LoVo (cell line): ENCODE data around the gene GRK5.
"Not testable (repeated sequence)": the region's sequence is repeated elsewhere in the genome, so short reads cannot be mapped to it uniquely, and the experiment has no call there.

Source experiments
- DNase-seq: peaks from one replicate; pipeline ENCODE4 v3.0.0-alpha.2; 2016; ENCODE audit warnings: low spot score

The GRK5 gene

GRCh38 chr10:119422682-119423509 lies 215.5 kb downstream of the GRK5 start:
- no peak for DNase-seq

DNA sequence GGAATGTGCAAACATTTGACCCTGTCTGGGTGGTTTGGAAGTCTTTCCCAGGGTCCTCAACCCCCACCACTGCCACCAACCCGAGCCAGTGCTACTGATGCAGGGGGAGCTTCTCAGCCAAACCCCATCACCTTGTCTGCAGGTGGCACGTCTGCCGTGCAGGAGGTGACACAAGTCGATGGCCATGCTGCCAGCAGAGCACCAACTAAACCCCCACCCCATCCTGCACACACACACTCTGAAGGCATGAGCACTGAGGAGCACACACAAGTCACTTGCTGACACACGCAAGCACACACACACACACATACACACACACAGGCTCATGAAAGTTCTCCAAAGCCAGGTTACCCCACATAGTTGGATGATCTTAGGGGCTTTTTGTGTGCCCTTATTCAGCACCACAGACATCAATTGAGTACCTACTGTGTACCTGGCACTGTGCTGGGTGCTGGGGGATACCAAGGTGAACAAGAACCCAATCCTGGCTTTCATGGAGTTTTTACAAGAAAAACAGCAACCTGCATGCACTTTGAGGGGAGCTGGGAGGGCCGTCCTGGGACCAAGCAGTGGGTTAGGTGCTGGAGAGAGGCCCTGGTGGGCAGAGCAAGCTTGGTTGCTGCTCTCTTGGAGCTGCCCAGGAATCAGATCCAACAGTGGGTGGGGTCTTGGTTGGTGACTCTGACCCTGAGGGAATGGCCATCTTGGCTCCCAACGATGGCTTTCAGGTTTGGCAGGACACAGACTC lies 216.3 kb downstream of the GRK5 start:
- DNase-seq, result no peak

DNA sequence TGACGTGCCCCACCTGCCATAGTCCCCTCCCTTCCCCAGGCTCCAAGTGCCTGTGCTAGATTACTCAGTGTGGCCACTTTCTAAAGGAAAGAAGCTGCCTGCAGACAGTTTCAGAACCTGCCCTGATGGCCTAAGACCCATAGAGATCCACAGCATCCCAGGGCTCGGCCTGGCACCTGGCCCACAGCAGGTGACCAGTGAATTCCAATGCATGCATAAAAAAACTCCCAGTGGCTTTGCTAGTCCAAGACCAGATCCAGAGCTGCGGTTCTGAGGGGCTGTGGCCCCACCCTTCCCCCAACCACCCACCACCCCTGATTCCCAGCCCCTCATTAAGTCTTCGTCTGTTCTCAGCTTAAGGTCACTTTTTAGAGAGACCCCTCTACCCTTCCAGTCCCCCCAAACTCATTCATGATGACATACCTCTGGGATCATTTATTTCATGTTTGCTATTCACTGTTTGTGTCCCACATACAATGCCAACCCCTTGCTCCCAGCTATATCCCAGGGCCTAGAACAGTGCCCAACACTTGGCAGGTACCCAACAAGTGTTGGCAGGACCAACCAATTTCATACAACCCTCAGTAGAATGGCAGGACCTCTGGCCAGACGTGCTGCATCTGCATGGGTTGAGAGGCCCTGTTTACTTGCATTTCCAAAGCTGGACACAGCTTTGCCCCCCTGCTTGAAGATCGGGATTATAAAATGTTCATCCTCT lies 217.0 kb downstream of the GRK5 start:
- no peak for DNase-seq

- no peak for DNase-seq
Observed at GRCh38 chr10:119425102-119425880, 217.9 kb downstream of the GRK5 start.

- DNase-seq, result no peak
Observed at GRCh38 chr10:119425881-119426170, 218.5 kb downstream of the GRK5 start.

GRCh38 chr10:119426699-119427098 lies 219.3 kb downstream of the GRK5 start:
- DNase-seq, result no peak

DNA sequence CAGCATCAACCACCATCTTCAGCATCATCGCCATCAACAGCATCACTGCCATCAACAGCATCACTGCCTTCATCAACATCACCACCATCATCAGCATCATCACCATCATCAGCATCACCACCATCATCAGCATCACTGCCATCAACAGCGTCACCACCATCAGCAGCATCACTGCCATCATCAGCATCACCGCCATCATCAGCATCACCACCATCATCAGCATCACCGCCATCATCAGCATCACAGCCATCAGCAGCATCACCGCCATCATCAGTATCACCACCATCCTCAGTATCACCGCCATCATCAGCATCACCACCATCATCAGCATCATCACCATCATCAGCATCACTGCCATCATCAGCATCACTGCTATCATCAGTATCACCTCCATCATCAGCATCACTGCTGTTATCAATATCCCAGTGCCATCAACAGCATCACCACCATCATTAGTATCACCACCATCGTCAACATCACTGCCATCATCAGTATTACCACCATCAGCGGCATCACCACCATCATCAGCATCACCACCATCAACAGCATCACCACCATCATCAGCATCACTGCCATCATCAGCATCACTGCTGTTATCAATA lies 220.0 kb downstream of the GRK5 start:
- no peak for DNase-seq

DNA sequence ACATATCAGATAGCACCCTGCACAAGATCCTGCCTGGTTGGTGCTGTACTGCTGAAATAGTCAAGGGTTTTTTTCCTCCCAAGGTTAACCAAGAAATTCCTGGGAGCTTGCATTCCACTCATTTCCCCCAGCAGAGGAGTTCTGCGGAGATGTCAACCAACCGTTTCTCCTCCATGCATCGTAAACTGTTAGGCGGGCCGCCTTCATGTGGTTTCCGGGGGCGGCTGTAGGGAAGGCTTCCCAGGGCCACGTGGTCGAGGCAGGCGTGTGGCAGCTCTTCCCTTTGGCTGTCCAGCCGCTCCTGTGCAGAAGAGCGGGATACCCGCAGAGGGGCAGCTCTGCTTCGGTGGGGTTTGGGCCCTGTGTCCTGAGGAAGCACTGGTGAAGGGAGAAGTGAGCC lies 221.4 kb downstream of the GRK5 start:
- DNase-seq, result peak; percentile 24

- DNase-seq, result no peak
Observed at GRCh38 chr10:119429771-119430170, 222.4 kb downstream of the GRK5 start.

- peak; percentile 71 for DNase-seq
Observed at GRCh38 chr10:119431034-119431772, 223.8 kb downstream of the GRK5 start.

DNA sequence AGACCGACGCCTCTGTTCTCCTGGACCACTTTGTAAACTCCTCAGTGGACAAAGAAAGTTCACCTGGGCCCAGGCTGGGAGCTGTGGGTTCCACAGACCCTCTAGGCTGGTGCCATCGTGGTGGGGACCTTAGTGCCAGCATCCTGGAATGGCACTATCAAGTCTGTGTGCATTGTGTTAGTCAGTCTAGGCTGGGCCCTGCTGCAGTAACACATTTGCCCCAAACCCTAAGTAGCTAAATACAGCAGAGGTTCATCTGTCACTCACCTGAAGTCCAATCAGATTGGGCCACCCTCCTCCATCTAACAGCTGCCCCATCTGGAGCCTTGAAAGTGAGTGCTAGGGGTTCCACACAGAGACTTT lies 224.4 kb downstream of the GRK5 start:
- no peak for DNase-seq

DNA sequence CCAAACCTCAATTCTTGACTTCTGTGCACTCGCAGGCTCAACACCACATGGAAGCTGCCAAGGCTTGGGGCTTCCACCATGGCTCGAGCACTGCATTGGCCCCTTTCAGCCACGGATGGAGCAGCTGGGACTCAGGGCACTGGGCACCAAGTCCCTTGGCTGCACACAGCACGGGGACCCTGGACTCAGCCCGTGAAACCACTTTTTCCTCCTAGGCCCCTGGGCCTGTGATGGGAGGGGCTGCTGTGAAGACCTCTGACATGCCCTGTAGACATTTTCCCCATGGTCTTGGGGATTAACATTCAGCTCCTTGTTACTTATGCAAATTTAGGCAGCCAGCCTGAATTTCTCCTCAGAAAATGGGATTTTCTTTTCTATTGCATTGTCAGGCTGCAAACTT lies 227.6 kb downstream of the GRK5 start:
- DNase-seq, result not testable (repeated sequence)

GRCh38 chr10:119438717-119439116 lies 231.3 kb downstream of the GRK5 start:
- DNase-seq, result no peak

- DNase-seq, result no peak
Observed at GRCh38 chr10:119439922-119440321, 232.6 kb downstream of the GRK5 start.

GRCh38 chr10:119441151-119441821 lies 233.9 kb downstream of the GRK5 start:
- DNase-seq, result no peak

DNA sequence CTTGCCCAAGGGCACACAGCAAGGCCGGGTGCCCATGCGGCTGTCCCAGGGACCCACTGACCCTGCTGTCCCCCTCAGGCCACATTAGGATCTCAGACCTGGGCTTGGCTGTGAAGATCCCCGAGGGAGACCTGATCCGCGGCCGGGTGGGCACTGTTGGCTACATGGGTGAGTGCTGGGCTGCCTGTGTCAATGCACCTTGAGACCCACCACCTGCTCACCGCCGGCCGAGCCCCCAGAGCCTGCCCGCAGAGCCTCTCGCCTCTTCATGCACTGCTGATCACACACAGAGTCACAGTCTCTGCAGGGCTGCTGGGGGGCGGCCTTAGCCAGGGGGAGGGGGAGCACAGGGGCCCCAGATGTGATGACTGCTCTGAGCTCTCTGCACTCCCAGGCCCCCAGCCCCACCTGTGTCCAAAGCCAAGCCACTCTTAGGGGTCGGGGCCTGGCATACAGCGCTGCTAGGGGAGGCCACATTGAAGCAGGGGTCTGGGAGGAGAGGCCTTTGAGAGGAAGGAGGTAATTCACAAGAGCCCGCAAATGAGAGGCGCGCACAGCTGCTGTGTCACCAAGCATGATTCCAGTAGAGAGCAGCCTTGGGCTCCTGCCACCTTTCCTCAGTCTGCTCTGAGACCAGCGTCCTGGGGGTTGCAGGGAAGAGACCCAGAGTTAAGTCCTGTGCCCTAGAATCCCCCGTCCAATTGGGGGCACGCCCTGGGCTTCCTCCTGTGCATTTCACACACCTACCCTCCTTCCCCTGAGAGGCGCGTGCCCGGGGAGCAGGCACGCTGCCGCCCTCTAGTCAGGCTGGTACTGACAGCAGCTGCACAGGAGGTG lies 234.8 kb downstream of the GRK5 start:
- DNase-seq, result no peak

DNA sequence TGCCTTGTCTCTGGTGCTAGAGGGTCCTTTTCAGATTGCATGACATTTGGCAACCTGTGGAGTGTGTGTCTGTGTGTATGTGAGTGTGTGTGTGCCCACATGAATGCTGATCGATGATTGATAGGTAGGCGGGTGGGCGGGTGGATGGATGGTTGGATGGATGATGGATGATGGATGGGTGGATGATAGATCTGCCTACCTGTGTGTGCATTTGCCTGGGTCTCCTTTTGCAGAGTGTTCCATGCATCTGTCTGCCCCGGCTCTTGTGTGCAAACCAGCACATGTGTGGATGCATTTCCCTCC lies 235.3 kb downstream of the GRK5 start:
- DNase-seq, result no peak

GRCh38 chr10:119443441-119443840 lies 236.1 kb downstream of the GRK5 start:
- DNase-seq, result no peak

GRCh38 chr10:119443970-119444660 lies 236.7 kb downstream of the GRK5 start:
- DNase-seq, result no peak
